H9 (cell line): ENCODE data around the gene HADH. TPM values are rescaled to one million over a fixed set of nuclear protein-coding genes. Genes with fewer than 3 reads are reported as not detected.

Experiments used
- DNase-seq: peaks from one replicate; pipeline ENCODE4 v3.0.0-alpha.2; 2017
- H2AFZ ChIP-seq: one replicate; pipeline ENCODE4 v1.6.1; 2013; ENCODE audit warnings: mild to moderate bottlenecking, low read length, control low read depth, moderate library complexity
- H2AK5ac ChIP-seq: 2 replicates; pipeline ENCODE4 v1.6.1; 2013; ENCODE audit warnings: low read length, control low read depth, mixed read lengths; ENCODE audit not compliant: insufficient read length
- H2BK120ac ChIP-seq: one replicate; pipeline ENCODE4 v1.6.1; 2013; ENCODE audit warnings: low read depth, mild to moderate bottlenecking, low read length, control low read depth, inconsistent platforms; ENCODE audit not compliant: poor library complexity, severe bottlenecking
- H2BK12ac ChIP-seq: 2 replicates; pipeline ENCODE4 v1.6.1; 2013; ENCODE audit warnings: low read length, control low read depth, mixed read lengths, low read depth; ENCODE audit not compliant: insufficient read length
- H2BK15ac ChIP-seq: 2 replicates; pipeline ENCODE4 v1.6.1; 2013; ENCODE audit warnings: low read depth, low read length, control low read depth
- H2BK20ac ChIP-seq: one replicate; pipeline ENCODE4 v1.6.1; 2013; ENCODE audit warnings: low read depth, mild to moderate bottlenecking, low read length, control low read depth, inconsistent platforms; ENCODE audit not compliant: poor library complexity, severe bottlenecking
- H2BK5ac ChIP-seq: 2 replicates; pipeline ENCODE4 v1.6.1; 2013; ENCODE audit warnings: low read length, control low read depth, mixed read lengths; ENCODE audit not compliant: insufficient read length
- H3K14ac ChIP-seq: 2 replicates; pipeline ENCODE4 v1.6.1; 2013; ENCODE audit warnings: low read length, control low read depth; ENCODE audit not compliant: insufficient read depth
- H3K18ac ChIP-seq: 2 replicates; pipeline ENCODE4 v1.6.1; 2013; ENCODE audit warnings: low read depth, mild to moderate bottlenecking, mixed read lengths, low read length, control low read depth; ENCODE audit not compliant: insufficient read length
- H3K23ac ChIP-seq: 2 replicates; pipeline ENCODE4 v1.6.1; 2013; ENCODE audit warnings: low read length, control low read depth, mixed read lengths, low read depth; ENCODE audit not compliant: insufficient read length
- H3K23me2 ChIP-seq: 2 replicates; pipeline ENCODE4 v1.6.1; 2013; ENCODE audit warnings: low read depth, mild to moderate bottlenecking, mixed read lengths, low read length, control low read depth; ENCODE audit not compliant: insufficient read length, poor library complexity, severe bottlenecking
- H3K27ac ChIP-seq: 2 replicates; pipeline ENCODE4 v1.5.1; 2013; ENCODE audit warnings: low read length, control low read depth, mixed read lengths, low read depth; ENCODE audit not compliant: insufficient read length
- H3K27me3 ChIP-seq: 2 replicates; pipeline ENCODE4 v1.6.1; 2013; ENCODE audit warnings: low read length, control low read depth, inconsistent platforms; ENCODE audit not compliant: insufficient read depth
- H3K4ac ChIP-seq: 2 replicates; pipeline ENCODE4 v1.6.1; 2013; ENCODE audit warnings: low read depth, mild to moderate bottlenecking, control low read depth, inconsistent platforms, low read length, moderate library complexity
- H3K4me1 ChIP-seq: 2 replicates; pipeline ENCODE4 v1.6.1; 2013; ENCODE audit warnings: low read length, control low read depth, inconsistent platforms; ENCODE audit not compliant: insufficient read depth
- H3K4me2 ChIP-seq: 2 replicates; pipeline ENCODE4 v1.6.1; 2013; ENCODE audit warnings: low read length, control low read depth, mixed read lengths; ENCODE audit not compliant: insufficient read length, insufficient read depth
- H3K56ac ChIP-seq: 2 replicates; pipeline ENCODE4 v1.6.1; 2013; ENCODE audit warnings: low read depth, mild to moderate bottlenecking, mixed read lengths, low read length, control low read depth; ENCODE audit not compliant: insufficient read length
- H3K79me1 ChIP-seq: 2 replicates; pipeline ENCODE4 v1.6.1; 2013; ENCODE audit warnings: low read depth, mild to moderate bottlenecking, moderate library complexity, low read length, control low read depth, inconsistent platforms; ENCODE audit not compliant: insufficient read depth, poor library complexity, severe bottlenecking
- H3K79me2 ChIP-seq: 2 replicates; pipeline ENCODE4 v1.6.1; 2013; ENCODE audit warnings: low read length, control low read depth, inconsistent platforms; ENCODE audit not compliant: insufficient read depth
- H3K9ac ChIP-seq: 2 replicates; pipeline ENCODE4 v1.6.1; 2013; ENCODE audit warnings: low read length, control low read depth, mixed read lengths; ENCODE audit not compliant: insufficient read length; ENCODE audit errors: extremely low read depth
- H3K9me3 ChIP-seq: one replicate; pipeline ENCODE4 v1.6.1; 2013; ENCODE audit warnings: low read depth, low read length, inconsistent platforms; ENCODE audit not compliant: control insufficient read depth
- H3T11ph ChIP-seq: one replicate; pipeline ENCODE4 v1.6.1; 2013; ENCODE audit warnings: mild to moderate bottlenecking, low read length, control low read depth, inconsistent platforms
- H4K20me1 ChIP-seq: one replicate; pipeline ENCODE4 v1.6.1; 2013; ENCODE audit not compliant: control insufficient read depth, insufficient read length, insufficient read depth
- H4K5ac ChIP-seq: 2 replicates; pipeline ENCODE4 v1.6.1; 2013; ENCODE audit warnings: low read depth, mild to moderate bottlenecking, mixed read lengths, low read length, control low read depth; ENCODE audit not compliant: insufficient read length
- H4K8ac ChIP-seq: replicated peaks from 2 replicates; pipeline ENCODE4 v1.6.1; 2013; ENCODE audit warnings: low read length, control low read depth, mixed read lengths, low read depth; ENCODE audit not compliant: insufficient read length
- H4K91ac ChIP-seq: 2 replicates; pipeline ENCODE4 v1.6.1; 2013; ENCODE audit warnings: low read depth, mild to moderate bottlenecking, moderate library complexity, mixed read lengths, low read length, control low read depth; ENCODE audit not compliant: insufficient read length
- H3K27ac Mint-ChIP-seq, 3 experiments: 2 replicates in 2 of 3; 3 replicates in 1 of 3; pipeline ENCODE4 v1.8.0; 2020 to 2021; ENCODE audit warnings: mixed read lengths in 3 of 3, mild to moderate bottlenecking in 1 of 3, moderate library complexity in 1 of 3
- H3K27me3 Mint-ChIP-seq: 2 replicates; pipeline ENCODE4 v1.8.0; 2021; ENCODE audit warnings: low read depth, mild to moderate bottlenecking, moderate library complexity, mixed read lengths
- H3K36me3 Mint-ChIP-seq, 3 experiments: 2 replicates in 2 of 3; 3 replicates in 1 of 3; pipeline ENCODE4 v1.8.0; 2020 to 2021; ENCODE audit warnings: low read depth in 3 of 3, mixed read lengths in 3 of 3; ENCODE audit not compliant: insufficient read depth in 1 of 3
- H3K4me1 Mint-ChIP-seq, 2 experiments: 2 replicates each; pipeline ENCODE4 v1.8.0; 2020; ENCODE audit warnings: mixed read lengths in 2 of 2
- H3K4me3 Mint-ChIP-seq, 2 experiments: 2 replicates in 1 of 2; 3 replicates in 1 of 2; pipeline ENCODE4 v1.8.0; 2020 to 2021; ENCODE audit warnings: mild to moderate bottlenecking in 2 of 2, mixed read lengths in 2 of 2, moderate library complexity in 1 of 2
- H3K9me3 Mint-ChIP-seq, 2 experiments: 2 replicates in 1 of 2; 3 replicates in 1 of 2; pipeline ENCODE4 v1.8.0; 2020; ENCODE audit warnings: mild to moderate bottlenecking in 2 of 2, mixed read lengths in 2 of 2, moderate library complexity in 1 of 2
- CTCF ChIP-seq: fragments of 200-600 bp; sonication (generic); conservative IDR thresholded peaks from 3 replicates; pipeline ENCODE4 v1.8.0; 2021; ENCODE audit warnings: antibody characterized with exemption, mild to moderate bottlenecking
- WGBS: extraction: QIAGEN DNeasy Blood & Tissue Kit; methylation state at CpG from one replicate; pipeline ENCODE4 v1.1.7; 2013; ENCODE audit warnings: missing lambda C conversion rate, low lambda C conversion rate, mixed read lengths; ENCODE audit not compliant: insufficient read length; ENCODE audit errors: extremely low coverage; 5-methylcytosine and 5-hydroxymethylcytosine counted together
- total RNA-seq: library from RNA; stranded (reverse); gene quantifications from 2 replicates; pipeline ENCODE4 v1.2.1, GENCODE V29; 2021

HADH gene
- total RNA-seq, 1 experiment from 2014 or later, result 44.4 TPM

- H3K27me3 Mint-ChIP-seq, result no peaks in the 10 kb centered on the region
- Histone ChIP-seq H2AFZ (no peak overlapping the region), H3K23me2 (no peaks in the 10 kb centered on the region), H3K56ac (no peak overlapping the region), H3K4me1 (no peaks in the 10 kb centered on the region), H3K27me3 (no peaks in the 10 kb centered on the region), H2BK5ac (no peak overlapping the region), H2BK120ac (no peak overlapping the region), H2BK12ac (no peak overlapping the region), H4K20me1 (no peaks in the 10 kb centered on the region), H3K27ac (no peak overlapping the region), H3K4me2 (no peak overlapping the region), H2BK15ac (no peak overlapping the region), H4K5ac (no peak overlapping the region), H3K23ac (no peak overlapping the region), H4K8ac (no peak overlapping the region), H2AK5ac (no peak overlapping the region), H4K91ac (no peak overlapping the region), H3T11ph (no peak overlapping the region), H2BK20ac (no peak overlapping the region), H3K4ac (no peak overlapping the region), H3K9me3 (no peaks in the 10 kb centered on the region), H3K14ac (no peak overlapping the region), H3K18ac (no peak overlapping the region), H3K79me2 (no peaks in the 10 kb centered on the region), H3K79me1 (no peaks in the 10 kb centered on the region), H3K9ac (no peak overlapping the region)
- H3K4me3 Mint-ChIP-seq, result no peak overlapping the region
- H3K27ac Mint-ChIP-seq, result no peak overlapping the region
- peaks cover 3 to 4% of the 10 kb centered on the region in 2 experiments; a peak in 3 of 4 replicates for H3K4me1 Mint-ChIP-seq
- TF ChIP-seq CTCF, result no peak
- H3K36me3 Mint-ChIP-seq, result peaks cover 26 to 71% (median 61%) of the 10 kb centered on the region in 3 experiments
- no peaks in the 10 kb centered on the region for H3K9me3 Mint-ChIP-seq
- no CpG with 5 or more reads among the region's 5 CpGs for WGBS
- DNase-seq, result no peak
Measured at GRCh38 chr4:108024085-108024877, 34.6 kb downstream of the HADH start.
